GM19193 (cell line): ENCODE measurements around the gene NDUFS5.

Experiments used
- POLR2A ChIP-seq: IDR thresholded peaks from 4 replicates; pipeline ENCODE4 v1.6.1; 2011; ENCODE audit not compliant: insufficient read depth, insufficient read length; ENCODE audit errors: extremely low read depth

The NDUFS5 gene

GRCh38 chr1:39026051-39026865 is at the start of gene NDUFS5:
TSS of gene NDUFS5 (plus strand) at chr1:39026350. CDS start at chr1:39028725, 2,375 bp downstream.
- peak; percentile 80 for TF ChIP-seq POLR2A

- no peak for TF ChIP-seq POLR2A
Measured at GRCh38 chr1:38989979-38990378, 36.2 kb upstream of the NDUFS5 start.

- TF ChIP-seq POLR2A: no peak
Measured at GRCh38 chr1:38990386-38990737, 35.8 kb upstream of the NDUFS5 start.

- peak; percentile 97 for TF ChIP-seq POLR2A
Measured at GRCh38 chr1:38990738-38991637, 35.2 kb upstream of the NDUFS5 start, which contains the start of gene AKIRIN1. TSS of gene AKIRIN1 (plus strand) at chr1:38991276. CDS start at chr1:38991381, 105 bp downstream.

- TF ChIP-seq POLR2A: no peak
Measured at GRCh38 chr1:38991638-38992411, 34.3 kb upstream of the NDUFS5 start.

- TF ChIP-seq POLR2A: no peak
Measured at GRCh38 chr1:38992412-38993111, 33.6 kb upstream of the NDUFS5 start.

GRCh38 chr1:38994196-38994595 is 32.0 kb upstream of the NDUFS5 start:
- TF ChIP-seq POLR2A: no peak

GRCh38 chr1:38997034-38997900 is 28.9 kb upstream of the NDUFS5 start:
- TF ChIP-seq POLR2A: no peak

- TF ChIP-seq POLR2A: no peak
Measured at GRCh38 chr1:38997901-38998190, 28.3 kb upstream of the NDUFS5 start.

- no peak for TF ChIP-seq POLR2A
Measured at GRCh38 chr1:39001516-39002421, 24.4 kb upstream of the NDUFS5 start.

- no peak for TF ChIP-seq POLR2A
Measured at GRCh38 chr1:39003281-39003680, 22.9 kb upstream of the NDUFS5 start.

- no peak for TF ChIP-seq POLR2A
Measured at GRCh38 chr1:39003794-39004193, 22.4 kb upstream of the NDUFS5 start.

GRCh38 chr1:39006287-39006686 is 19.9 kb upstream of the NDUFS5 start:
- no peak for TF ChIP-seq POLR2A
